Endothelial cell of umbilical vein (primary cell): ENCODE results near the gene PRSS57. TPM values are rescaled to one million over a fixed set of nuclear protein-coding genes. Genes with fewer than 3 reads are reported as not detected.

Experiments
- BruUV-seq: library from RNA; stranded (reverse); fragments of 400-500 nt; replicated peaks from 2 replicates; lab custom pipeline; 2021; lab: Mats Ljungman, UMichigan
- CTCF ChIA-PET: fragments of 300-600, 350-600 bp; sonication (Branson Sonifier 250); formaldehyde crosslinking; loops from one replicate; lab custom pipeline; 2021; ENCODE audit warnings: antibody characterized with exemption, inconsistent platforms; lab: Charles Lee
- POLR2A ChIA-PET: fragments of 300-600, 350-600 bp; sonication (Branson Sonifier 250); formaldehyde crosslinking; loops from one replicate; lab custom pipeline; 2021; ENCODE audit warnings: antibody characterized with exemption, inconsistent platforms; lab: Charles Lee
- DNase-seq: peaks from one replicate; pipeline ENCODE4 v3.0.0-alpha.2; 2011; ENCODE audit warnings: low read depth, low spot score
- FAIRE-seq: peaks from 2 replicates; lab custom pipeline; 2011; peaks lifted over from hg19 to GRCh38; lab: Jason Lieb, UNC
- H2AFZ ChIP-seq: 2 replicates; pipeline ENCODE4 v1.6.0; 2012; ENCODE audit warnings: low read depth, low read length, control low read depth, inconsistent platforms
- H3K27ac ChIP-seq: 2 replicates; pipeline ENCODE4 v1.5.1; 2011; ENCODE audit warnings: low read depth, mild to moderate bottlenecking, control low read depth, low read length, moderate library complexity; ENCODE audit not compliant: insufficient read depth
- H3K27me3 ChIP-seq, 2 experiments: 2 replicates each; pipeline versions ENCODE4 v1.6.0 to v1.6.1; 2011; ENCODE audit warnings: low read length in 2 of 2, mixed read lengths in 1 of 2; ENCODE audit not compliant: control insufficient read depth in 2 of 2, insufficient read depth in 2 of 2
- H3K36me3 ChIP-seq, 2 experiments: 2 replicates in 1 of 2; 3 replicates in 1 of 2; pipeline ENCODE4 v1.5.1; 2011; ENCODE audit warnings: low read length in 2 of 2, mild to moderate bottlenecking in 1 of 2, moderate library complexity in 1 of 2; ENCODE audit not compliant: control insufficient read depth in 2 of 2, insufficient read depth in 2 of 2; ENCODE audit errors: extremely low read depth in 1 of 2
- H3K4me1 ChIP-seq: 3 replicates; pipeline ENCODE4 v1.5.1; 2011; ENCODE audit warnings: mild to moderate bottlenecking, low read length; ENCODE audit not compliant: control insufficient read depth, insufficient read depth; ENCODE audit errors: extremely low read depth
- H3K4me2 ChIP-seq: 2 replicates; pipeline ENCODE4 v1.6.1; 2011; ENCODE audit warnings: low read length, control low read depth, mixed read lengths; ENCODE audit not compliant: insufficient read depth
- H3K4me3 ChIP-seq, 3 experiments: fragments of 200-600 bp in 1 of 3; sonication (generic), shearing (Covaris generic) in 1 of 3; replicated peaks in 1 of 3; 2 replicates each; pipeline ENCODE4 v1.5.1; 2011 to 2016; ENCODE audit warnings: control low read depth in 3 of 3, low read length in 3 of 3, mild to moderate bottlenecking in 2 of 3, inconsistent platforms in 1 of 3, low read depth in 1 of 3, moderate library complexity in 1 of 3; ENCODE audit not compliant: insufficient read depth in 1 of 3
- H3K79me2 ChIP-seq: 2 replicates; pipeline ENCODE4 v1.6.0; 2012; ENCODE audit warnings: low read length, inconsistent platforms; ENCODE audit not compliant: control insufficient read depth, insufficient read depth
- H3K9ac ChIP-seq: replicated peaks from 2 replicates; pipeline ENCODE3; 2011; ENCODE audit warnings: low read length, control low read depth; ENCODE audit not compliant: insufficient read depth; ENCODE audit errors: extremely low read depth
- H3K9me1 ChIP-seq: replicated peaks from 3 replicates; pipeline ENCODE4 v1.6.0; 2011; ENCODE audit warnings: mild to moderate bottlenecking, low read length; ENCODE audit not compliant: control insufficient read depth, insufficient read depth; ENCODE audit errors: extremely low read depth
- H3K9me3 ChIP-seq: replicated peaks from 2 replicates; pipeline ENCODE4 v1.5.1; 2012; ENCODE audit warnings: low read length, inconsistent platforms; ENCODE audit not compliant: control insufficient read depth, insufficient read depth
- H4K20me1 ChIP-seq: replicated peaks from 2 replicates; pipeline ENCODE3; 2011; ENCODE audit warnings: mild to moderate bottlenecking, low read length; ENCODE audit not compliant: control insufficient read depth, insufficient read depth; ENCODE audit errors: extremely low read depth
- EZH2 ChIP-seq: IDR thresholded peaks from 2 replicates; pipeline ENCODE4 v1.6.1; 2012; ENCODE audit warnings: borderline replicate concordance, low read depth, mild to moderate bottlenecking, moderate library complexity, low read length, inconsistent platforms; ENCODE audit not compliant: severe bottlenecking
- FOS ChIP-seq: IDR thresholded peaks from 2 replicates; pipeline ENCODE4 v1.6.1; 2011; ENCODE audit warnings: mild to moderate bottlenecking, low read length, moderate library complexity, borderline replicate concordance; ENCODE audit not compliant: insufficient read depth
- GATA2 ChIP-seq: IDR thresholded peaks from 2 replicates; pipeline ENCODE4 v1.7.0; 2011; ENCODE audit warnings: low read depth, mild to moderate bottlenecking, moderate library complexity, mixed read lengths, low read length; ENCODE audit not compliant: insufficient read length, insufficient read depth
- JUN ChIP-seq: IDR thresholded peaks from 2 replicates; pipeline ENCODE4 v1.6.1; 2011; ENCODE audit warnings: borderline replicate concordance, low read depth; ENCODE audit not compliant: insufficient read length, insufficient read depth
- MYC ChIP-seq: IDR thresholded peaks from one replicate; pipeline ENCODE4 v1.6.1; 2011; ENCODE audit warnings: mild to moderate bottlenecking, low read depth, low read length
- POLR2A ChIP-seq: IDR thresholded peaks from 2 replicates; pipeline ENCODE4 v1.6.1; 2012; ENCODE audit warnings: low read depth, mild to moderate bottlenecking, control low read depth, low read length
- POLR2AphosphoS5 ChIP-seq: IDR thresholded peaks from 2 replicates; pipeline ENCODE4 v1.6.1; 2012; ENCODE audit warnings: low read depth, mild to moderate bottlenecking, control low read depth, low read length, moderate library complexity; ENCODE audit not compliant: insufficient read depth
- dilution Hi-C: fragments of 300-500 bp; cut with MboI; formaldehyde crosslinking; loops from one replicate; pipeline ENCODE4 v1.15.0; 2019; ENCODE audit warnings: low sequenced_read_pairs; ENCODE audit not compliant: extremely low pct_ligation_motif_present
- intact Hi-C: fragments of 100-400 bp; cut with micrococcal nuclease; formaldehyde crosslinking; loops from one replicate; pipeline ENCODE4 v1.10.0; 2022
- polyA plus RNA-seq, 4 experiments: library from polyadenylated mRNA; depleted of rRNA in 3 of 4; stranded (reverse) in 3 of 4; unstranded in 1 of 4; fragments of >200 nt; gene quantifications; 2 replicates each; pipeline versions ENCODE4 v1.2.1 to v1.2.3, GENCODE V29; 2011 to 2012; ENCODE audit warnings: missing spikeins in 1 of 4
- total RNA-seq: library from RNA; stranded (reverse); gene quantifications from 2 replicates; pipeline ENCODE4 v1.2.3, GENCODE V29; 2021
- TF ChIP-seq, protein P1 (sequence below): IDR thresholded peaks from 2 replicates; pipeline ENCODE4 v1.6.1; 2011; ENCODE audit not compliant: insufficient read depth, insufficient read length
- TF ChIP-seq, protein P2 (sequence below), 2 donors: IDR thresholded peaks; 1 replicate in 1 of 2; 2 replicates in 1 of 2; pipeline ENCODE4 v1.5.1; 2011; ENCODE audit warnings: low read length in 2 of 2, mild to moderate bottlenecking in 2 of 2, moderate library complexity in 2 of 2, control low read depth in 1 of 2, inconsistent platforms in 1 of 2, low read depth in 1 of 2; ENCODE audit not compliant: insufficient read depth in 1 of 2; ENCODE audit errors: extremely low read depth in 1 of 2

The PRSS57 gene
- total and polyA plus RNA-seq, 2 donors (not counting 3 experiments of a cell fraction or from before 2014, with no cell fraction given) = not detected

DNA sequence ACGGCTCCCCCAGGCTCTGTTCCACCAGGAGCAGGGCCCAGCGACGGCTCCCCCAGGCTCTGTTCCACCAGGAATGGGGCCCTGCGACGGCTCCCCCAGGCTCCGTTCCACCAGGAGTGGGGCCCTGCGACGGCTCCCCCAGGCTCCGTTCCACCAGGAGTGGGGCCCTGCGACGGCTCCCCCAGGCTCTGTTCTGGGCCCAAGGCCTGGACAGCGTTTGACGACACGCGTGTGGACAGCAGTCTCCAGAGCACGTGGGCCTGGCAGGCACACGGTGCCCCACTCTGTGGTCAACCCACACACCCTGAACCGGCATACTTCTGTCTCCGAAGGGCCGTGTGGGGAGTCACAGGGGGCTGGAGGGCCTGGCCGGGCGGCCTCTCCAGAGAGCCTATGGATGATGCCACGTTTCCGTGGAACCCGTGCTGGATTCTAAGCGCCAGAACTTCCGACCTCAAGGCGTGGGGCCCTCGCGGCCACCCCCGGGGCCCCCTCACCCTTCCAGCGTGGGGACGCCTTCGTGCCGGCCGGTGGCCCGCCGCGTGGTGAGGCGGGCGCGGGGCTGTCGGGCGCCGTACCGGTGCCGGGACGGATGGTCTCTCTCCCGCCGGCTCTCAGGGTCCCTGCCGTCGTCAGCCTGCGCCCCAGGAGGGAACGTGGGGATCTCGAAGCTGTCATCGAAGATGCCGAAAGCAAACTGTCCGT lies 44.0 kb downstream of the PRSS57 start:
- Histone ChIP-seq H3K4me1 (no peaks in the 10 kb centered on the region), H3K4me3 (no peak overlapping the region), H3K4me2 (no peak overlapping the region), H3K9me1 (no peaks in the 10 kb centered on the region), H3K27me3 (no peaks in the 10 kb centered on the region), H3K9me3 (no peaks in the 10 kb centered on the region), H3K27ac (no peak overlapping the region), H3K9ac (no peak overlapping the region), H2AFZ (no peak overlapping the region), H3K36me3 (peaks cover 8 to 20% of the 10 kb centered on the region in 2 experiments), H3K79me2 (peaks cover 39% of the 10 kb centered on the region), H4K20me1 (no peaks in the 10 kb centered on the region)
- dilution Hi-C loops = no loop called here
- CTCF ChIA-PET = no interaction called here
- BruUV-seq = no TSS peak
- POLR2A ChIA-PET = no interaction called here
- DNase-seq (no peak), FAIRE-seq (no peak)
- TF ChIP-seq MYC = no peak
- no peak for TF ChIP-seq EZH2
- TF ChIP-seq FOS = no peak
- TF ChIP-seq JUN = no peak
- TF ChIP-seq POLR2A = no peak
- no peak for TF ChIP-seq POLR2AphosphoS5
- TF ChIP-seq, protein P1, sequence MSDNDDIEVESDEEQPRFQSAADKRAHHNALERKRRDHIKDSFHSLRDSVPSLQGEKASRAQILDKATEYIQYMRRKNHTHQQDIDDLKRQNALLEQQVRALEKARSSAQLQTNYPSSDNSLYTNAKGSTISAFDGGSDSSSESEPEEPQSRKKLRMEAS = no peak
- no peak for TF ChIP-seq GATA2
- TF ChIP-seq, protein P2, sequence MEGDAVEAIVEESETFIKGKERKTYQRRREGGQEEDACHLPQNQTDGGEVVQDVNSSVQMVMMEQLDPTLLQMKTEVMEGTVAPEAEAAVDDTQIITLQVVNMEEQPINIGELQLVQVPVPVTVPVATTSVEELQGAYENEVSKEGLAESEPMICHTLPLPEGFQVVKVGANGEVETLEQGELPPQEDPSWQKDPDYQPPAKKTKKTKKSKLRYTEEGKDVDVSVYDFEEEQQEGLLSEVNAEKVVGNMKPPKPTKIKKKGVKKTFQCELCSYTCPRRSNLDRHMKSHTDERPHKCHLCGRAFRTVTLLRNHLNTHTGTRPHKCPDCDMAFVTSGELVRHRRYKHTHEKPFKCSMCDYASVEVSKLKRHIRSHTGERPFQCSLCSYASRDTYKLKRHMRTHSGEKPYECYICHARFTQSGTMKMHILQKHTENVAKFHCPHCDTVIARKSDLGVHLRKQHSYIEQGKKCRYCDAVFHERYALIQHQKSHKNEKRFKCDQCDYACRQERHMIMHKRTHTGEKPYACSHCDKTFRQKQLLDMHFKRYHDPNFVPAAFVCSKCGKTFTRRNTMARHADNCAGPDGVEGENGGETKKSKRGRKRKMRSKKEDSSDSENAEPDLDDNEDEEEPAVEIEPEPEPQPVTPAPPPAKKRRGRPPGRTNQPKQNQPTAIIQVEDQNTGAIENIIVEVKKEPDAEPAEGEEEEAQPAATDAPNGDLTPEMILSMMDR (IDR thresholded peaks at IDR 0.05; ENCODE audit: extremely low read depth in 1 of 2, insufficient read depth in 1 of 2, low read depth in 1 of 2, low read length in 2 of 2) = no peak
- intact Hi-C loops = no loop called here
